ENCODE results near the gene MTMR2. TPM values are rescaled to one million over a fixed set of nuclear protein-coding genes. Genes with fewer than 3 reads are reported as not detected.
A peak's percentile ranks its signal among the peaks of the same experiment; 100 is the strongest.

Gene MTMR2
- total and polyA plus RNA-seq, 9 of the 15 experiments (the other 6 are each of a cell fraction or from before 2014, with no cell fraction given), result 12.6 to 35.8 (median 25.2) TPM

- TF ChIP-seq, protein P1, sequence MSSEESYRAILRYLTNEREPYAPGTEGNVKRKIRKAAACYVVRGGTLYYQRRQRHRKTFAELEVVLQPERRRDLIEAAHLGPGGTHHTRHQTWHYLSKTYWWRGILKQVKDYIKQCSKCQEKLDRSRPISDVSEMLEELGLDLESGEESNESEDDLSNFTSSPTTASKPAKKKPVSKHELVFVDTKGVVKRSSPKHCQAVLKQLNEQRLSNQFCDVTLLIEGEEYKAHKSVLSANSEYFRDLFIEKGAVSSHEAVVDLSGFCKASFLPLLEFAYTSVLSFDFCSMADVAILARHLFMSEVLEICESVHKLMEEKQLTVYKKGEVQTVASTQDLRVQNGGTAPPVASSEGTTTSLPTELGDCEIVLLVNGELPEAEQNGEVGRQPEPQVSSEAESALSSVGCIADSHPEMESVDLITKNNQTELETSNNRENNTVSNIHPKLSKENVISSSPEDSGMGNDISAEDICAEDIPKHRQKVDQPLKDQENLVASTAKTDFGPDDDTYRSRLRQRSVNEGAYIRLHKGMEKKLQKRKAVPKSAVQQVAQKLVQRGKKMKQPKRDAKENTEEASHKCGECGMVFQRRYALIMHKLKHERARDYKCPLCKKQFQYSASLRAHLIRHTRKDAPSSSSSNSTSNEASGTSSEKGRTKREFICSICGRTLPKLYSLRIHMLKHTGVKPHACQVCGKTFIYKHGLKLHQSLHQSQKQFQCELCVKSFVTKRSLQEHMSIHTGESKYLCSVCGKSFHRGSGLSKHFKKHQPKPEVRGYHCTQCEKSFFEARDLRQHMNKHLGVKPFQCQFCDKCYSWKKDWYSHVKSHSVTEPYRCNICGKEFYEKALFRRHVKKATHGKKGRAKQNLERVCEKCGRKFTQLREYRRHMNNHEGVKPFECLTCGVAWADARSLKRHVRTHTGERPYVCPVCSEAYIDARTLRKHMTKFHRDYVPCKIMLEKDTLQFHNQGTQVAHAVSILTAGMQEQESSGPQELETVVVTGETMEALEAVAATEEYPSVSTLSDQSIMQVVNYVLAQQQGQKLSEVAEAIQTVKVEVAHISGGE (CRISPR knock-in tag; IDR thresholded peaks at IDR 0.05), result no peak
- TF ChIP-seq ZNF408 (CRISPR knock-in tag; IDR thresholded peaks at IDR 0.05; ENCODE audit: low read depth) (no peak), OTX1 (CRISPR knock-in tag; IDR thresholded peaks at IDR 0.05) (0 out of 2 replicates have a peak, but pooled peaks have one; percentile 33), TAL1 (IDR thresholded peaks at IDR 0.05) (0 out of 2 replicates have a peak, but pooled peaks have one; percentile 3), ZNF785 (CRISPR knock-in tag; IDR thresholded peaks at IDR 0.05) (no peak)
- TF ChIP-seq, protein P2, sequence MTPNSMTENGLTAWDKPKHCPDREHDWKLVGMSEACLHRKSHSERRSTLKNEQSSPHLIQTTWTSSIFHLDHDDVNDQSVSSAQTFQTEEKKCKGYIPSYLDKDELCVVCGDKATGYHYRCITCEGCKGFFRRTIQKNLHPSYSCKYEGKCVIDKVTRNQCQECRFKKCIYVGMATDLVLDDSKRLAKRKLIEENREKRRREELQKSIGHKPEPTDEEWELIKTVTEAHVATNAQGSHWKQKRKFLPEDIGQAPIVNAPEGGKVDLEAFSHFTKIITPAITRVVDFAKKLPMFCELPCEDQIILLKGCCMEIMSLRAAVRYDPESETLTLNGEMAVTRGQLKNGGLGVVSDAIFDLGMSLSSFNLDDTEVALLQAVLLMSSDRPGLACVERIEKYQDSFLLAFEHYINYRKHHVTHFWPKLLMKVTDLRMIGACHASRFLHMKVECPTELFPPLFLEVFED (CRISPR knock-in tag; conservative IDR thresholded peaks at IDR 0.05), result peak; percentile 80; the same call in 1 of the 2 replicates
- TF ChIP-seq, protein P3, sequence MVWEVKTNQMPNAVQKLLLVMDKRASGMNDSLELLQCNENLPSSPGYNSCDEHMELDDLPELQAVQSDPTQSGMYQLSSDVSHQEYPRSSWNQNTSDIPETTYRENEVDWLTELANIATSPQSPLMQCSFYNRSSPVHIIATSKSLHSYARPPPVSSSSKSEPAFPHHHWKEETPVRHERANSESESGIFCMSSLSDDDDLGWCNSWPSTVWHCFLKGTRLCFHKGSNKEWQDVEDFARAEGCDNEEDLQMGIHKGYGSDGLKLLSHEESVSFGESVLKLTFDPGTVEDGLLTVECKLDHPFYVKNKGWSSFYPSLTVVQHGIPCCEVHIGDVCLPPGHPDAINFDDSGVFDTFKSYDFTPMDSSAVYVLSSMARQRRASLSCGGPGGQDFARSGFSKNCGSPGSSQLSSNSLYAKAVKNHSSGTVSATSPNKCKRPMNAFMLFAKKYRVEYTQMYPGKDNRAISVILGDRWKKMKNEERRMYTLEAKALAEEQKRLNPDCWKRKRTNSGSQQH (CRISPR knock-in tag; IDR thresholded peaks at IDR 0.05), result 0 out of 2 replicates have a peak, but pooled peaks have one; percentile 52
Observed at GRCh38 chr11:95791709-95792033, 132.2 kb downstream of the MTMR2 start (continued).
